Right renal pelvis (tissue), 4 donors: ENCODE results near the gene CTIF. TPM values are rescaled to one million over a fixed set of nuclear protein-coding genes. Genes with fewer than 3 reads are reported as not detected.

ENCODE experiments used
- DNase-seq, 4 donors: peaks; one replicate each; pipeline ENCODE4 v3.0.0-alpha.2; 2013; ENCODE audit warnings: low read depth in 4 of 4, low spot score in 3 of 4, missing footprints in 1 of 4
- polyA plus RNA-seq, 4 donors: library from polyadenylated mRNA; unstranded; fragments of 120-200 nt; gene quantifications; one replicate each; pipeline ENCODE4 v1.2.1, GENCODE V29; 2013; ENCODE audit not compliant: insufficient read length in 4 of 4

The CTIF gene
- polyA plus RNA-seq, 4 donors, result 19.1 to 21.8 (median 21.7) TPM

GRCh38 chr18:48675912-48676311 lies 137.1 kb downstream of the CTIF start:
- DNase-seq, result no peak

DNA sequence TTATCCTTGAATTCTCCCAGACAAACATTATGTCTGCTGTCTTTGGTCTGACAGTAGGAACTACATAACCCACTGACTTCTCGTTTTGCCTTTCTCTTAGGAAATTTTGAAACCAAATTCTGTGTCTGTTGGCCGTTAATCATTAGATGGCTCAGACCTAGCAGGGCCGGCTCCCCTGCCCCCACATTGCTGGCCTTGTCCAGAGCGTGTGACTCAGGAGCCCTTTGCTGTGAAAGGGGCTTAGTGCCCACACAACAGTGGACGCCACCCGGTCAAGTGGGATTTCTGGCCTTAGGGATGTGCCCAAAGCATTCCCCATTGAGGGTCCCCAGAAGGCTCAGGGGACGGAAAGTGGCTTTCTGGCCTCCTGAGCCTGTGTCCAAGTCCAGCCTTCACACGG lies 137.5 kb downstream of the CTIF start:
- no peak for DNase-seq

GRCh38 chr18:48676756-48677368 lies 138.0 kb downstream of the CTIF start:
- DNase-seq, result peak in 3 of 4 donors; percentile 48 to 52 (median 51)

DNA sequence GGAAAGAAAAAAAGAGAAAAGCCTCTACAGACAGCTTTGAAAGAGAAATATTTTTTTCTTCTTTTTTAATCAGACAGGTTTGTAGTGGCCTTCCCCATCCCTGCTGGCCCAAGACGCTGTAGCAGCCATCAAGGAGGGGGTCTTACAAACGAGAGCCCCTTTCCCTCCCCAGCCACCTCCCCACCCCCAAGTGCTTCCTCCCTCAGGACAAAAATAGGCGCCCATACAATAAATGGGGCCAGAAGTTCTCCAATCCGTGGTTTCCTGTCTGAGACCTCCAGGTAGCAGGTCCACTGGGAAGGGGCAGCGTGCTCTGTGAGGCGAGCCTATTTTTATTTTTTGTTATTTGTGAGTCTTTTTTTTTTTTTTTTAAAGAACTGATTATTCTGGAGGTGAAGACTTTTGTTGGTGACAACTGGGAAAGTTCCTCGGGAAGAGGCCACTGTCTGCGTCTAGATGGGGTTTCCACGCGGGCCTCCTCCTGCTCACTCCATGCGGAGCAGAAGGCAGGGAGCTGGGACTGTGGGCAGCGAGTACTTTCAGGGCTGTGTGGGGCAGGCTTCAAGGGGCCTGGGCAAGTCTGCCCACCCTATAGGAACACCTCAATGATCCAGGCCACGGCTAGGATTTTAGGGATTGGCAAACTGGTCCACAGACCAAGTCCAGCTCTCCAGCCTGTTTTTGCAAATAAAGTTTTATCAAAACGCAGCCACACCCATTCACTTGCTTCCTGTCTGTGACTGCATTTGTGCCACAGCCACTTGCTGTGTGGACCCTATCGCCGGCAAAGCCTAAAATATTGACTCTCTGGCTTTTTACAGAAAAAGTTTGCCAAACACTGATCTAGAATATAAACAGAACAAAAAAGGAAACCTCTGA lies 139.6 kb downstream of the CTIF start:
- DNase-seq, result no peak

GRCh38 chr18:48679236-48679635 lies 140.4 kb downstream of the CTIF start:
- no peak for DNase-seq

GRCh38 chr18:48680339-48681250 lies 141.8 kb downstream of the CTIF start:
- DNase-seq, result no peak

- DNase-seq, result no peak
These were observed 143.9 kb downstream of the CTIF start for GRCh38 chr18:48682768-48683167.

GRCh38 chr18:48683197-48683596 lies 144.4 kb downstream of the CTIF start:
- DNase-seq, result no peak

GRCh38 chr18:48683661-48684060 lies 144.8 kb downstream of the CTIF start:
- no peak for DNase-seq

DNA sequence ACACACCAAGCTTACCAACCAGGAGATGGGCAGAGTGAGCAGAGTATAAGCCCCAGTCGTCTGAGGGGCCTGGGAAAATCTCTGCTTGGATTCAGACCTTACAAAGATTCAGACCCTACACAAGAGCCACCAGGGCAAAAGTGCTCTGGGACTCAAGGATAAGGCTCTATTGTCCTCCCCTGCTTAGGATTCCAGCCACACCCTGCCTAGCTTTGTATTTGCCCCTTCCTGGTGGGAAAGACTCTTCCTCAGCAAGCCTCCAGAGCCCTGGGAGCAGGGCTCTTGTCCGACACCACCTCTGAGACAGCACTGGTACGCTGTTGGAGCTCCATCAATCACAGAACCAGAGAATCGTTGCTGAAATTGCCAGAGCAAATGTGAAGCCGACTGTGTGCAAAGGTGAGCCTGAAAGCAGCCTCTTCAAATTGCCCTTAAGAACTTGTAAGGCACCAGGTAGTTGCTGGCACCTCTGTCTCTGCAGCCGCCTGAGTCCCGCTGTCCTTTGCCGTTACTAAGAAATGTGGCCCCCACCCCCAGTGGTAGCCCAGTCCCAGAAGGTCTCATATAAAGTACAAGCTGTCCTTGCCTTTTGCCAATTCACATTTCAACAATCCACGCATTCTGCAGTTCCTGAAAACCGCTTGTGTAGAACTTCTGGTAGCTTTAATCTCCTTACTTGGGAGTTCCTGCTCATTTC lies 148.7 kb downstream of the CTIF start:
- no peak for DNase-seq

DNA sequence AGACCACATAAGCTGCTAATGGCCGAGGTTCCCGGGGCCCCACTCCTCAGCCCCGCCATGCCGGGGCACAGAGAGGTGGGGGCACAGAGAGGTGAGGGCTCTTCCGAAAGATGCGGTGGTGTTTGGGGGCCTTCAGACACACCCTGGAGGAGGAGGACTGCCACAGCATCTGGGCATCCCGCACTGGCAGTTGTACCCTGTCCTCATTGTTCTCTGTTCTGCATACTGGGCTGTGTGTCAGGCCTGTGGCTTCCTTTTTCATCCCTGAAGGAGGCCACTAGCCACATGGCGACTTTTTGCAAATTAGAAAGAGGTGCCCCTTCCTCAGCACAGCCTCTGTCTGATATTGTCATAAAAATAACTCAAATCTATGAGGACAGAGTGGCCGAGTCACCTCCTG lies 150.1 kb downstream of the CTIF start:
- no peak for DNase-seq

DNA sequence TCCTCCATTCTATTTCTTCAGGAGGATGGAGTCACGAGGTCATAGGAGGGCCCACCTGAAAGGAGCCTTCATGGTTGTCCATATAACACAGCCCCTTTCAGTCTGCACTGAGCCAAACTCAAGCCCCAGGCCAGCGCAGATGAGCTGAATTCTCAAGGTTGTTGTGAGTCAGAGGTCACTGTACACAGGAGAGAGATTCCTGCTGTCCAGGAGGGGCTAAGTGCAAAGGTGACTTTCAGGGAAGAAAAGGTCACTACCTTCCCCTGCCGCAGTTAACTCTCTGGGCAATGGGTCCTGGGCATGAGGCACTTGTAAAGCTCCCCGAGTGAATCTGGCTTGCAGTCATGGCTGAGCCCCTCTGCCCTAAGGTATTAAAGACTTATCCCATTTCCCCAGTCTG lies 150.7 kb downstream of the CTIF start:
- DNase-seq, result no peak

DNA sequence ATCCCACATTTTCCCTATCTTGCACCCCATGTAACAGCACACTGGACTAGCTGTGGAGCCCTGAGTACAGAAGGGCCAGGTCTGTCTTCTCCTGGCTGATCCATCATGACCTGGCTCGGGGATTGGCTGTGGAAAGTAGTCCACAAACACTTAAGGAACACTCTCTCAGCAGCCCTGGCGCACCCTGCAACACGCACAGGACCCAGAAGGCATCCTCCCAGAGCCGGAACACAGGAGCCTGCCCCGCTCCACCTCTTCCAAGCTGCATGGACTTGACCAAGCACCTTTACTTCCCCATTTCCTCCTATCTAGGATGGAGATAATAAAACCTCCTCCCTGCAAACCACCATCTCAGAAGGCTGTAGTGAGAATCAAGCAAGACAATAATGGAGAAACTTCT lies 151.7 kb downstream of the CTIF start:
- DNase-seq, result no peak

GRCh38 chr18:48693006-48693405 lies 154.2 kb downstream of the CTIF start:
- DNase-seq, result no peak

DNA sequence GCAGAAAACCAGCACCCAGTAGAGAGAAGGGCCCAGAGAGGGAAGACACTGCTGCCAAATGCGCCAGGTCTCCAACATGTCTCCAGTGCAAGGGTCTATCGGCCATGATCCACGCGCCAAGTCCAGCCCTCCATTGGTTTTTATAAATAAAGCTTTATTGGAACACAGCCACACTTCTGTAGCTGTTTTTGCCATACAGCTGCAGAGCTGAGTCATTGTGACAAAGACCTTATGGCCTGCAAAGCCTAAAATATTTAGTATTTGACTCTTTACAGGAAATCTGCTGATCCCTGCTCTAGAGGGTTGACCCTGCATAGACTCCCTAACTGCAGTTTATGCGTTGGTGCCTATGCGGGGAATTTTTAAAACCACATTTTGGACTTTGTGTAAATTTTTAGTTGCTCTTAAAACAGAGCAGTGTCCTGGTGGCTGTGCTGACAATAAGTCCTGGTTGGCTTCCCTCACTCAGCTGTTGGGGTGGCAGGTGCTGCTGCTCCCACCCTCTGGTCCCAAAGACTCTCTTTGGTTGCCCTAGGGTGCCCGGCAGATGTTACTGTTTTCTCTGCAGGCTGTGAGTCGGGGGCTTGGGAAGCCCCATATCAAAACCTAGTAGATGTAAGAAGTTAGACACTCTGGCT lies 154.9 kb downstream of the CTIF start:
- no peak for DNase-seq

DNA sequence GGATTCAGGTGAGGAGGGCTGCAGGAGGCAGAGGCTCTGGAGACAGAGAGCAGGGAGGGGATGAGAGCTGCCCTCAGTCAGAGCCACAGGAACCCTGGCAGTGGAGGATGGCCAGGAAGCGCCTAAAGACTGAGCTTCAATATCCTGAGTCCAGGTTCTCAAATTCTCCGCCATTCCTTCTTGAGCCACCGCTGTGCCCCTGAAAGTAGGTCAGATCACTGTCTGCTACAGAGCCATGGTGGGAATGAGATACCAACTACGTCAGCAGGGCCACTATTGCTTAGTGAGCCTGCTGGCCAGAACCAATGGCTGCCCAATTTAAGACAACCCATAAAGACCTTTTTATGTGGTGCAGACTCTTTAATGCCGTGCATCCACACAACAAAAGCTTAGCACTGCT lies 155.5 kb downstream of the CTIF start:
- no peak for DNase-seq

- no peak for DNase-seq
These were observed 156.8 kb downstream of the CTIF start for GRCh38 chr18:48695671-48696070.

- DNase-seq, result no peak
These were observed 157.4 kb downstream of the CTIF start for GRCh38 chr18:48696218-48696617.

DNA sequence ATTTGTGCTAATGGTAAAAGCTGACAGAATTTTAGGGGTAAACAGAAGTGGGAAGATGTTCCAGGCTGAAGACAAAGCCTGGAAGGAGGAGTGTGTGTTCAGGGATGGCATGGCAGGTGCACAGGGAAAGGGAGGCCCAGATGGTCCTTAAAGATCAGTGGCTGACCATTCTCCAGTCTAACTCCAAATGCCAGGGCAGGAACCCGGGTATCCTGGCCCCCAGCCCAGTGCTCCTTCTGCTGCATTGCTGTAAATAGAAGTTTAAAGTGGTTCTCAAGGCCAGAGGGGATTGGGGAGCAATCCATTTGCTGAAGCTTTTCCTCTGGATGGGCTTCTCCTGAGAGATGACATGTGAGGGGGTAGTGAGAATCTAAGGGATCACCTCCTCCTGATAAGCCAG lies 158.6 kb downstream of the CTIF start:
- no peak for DNase-seq

DNA sequence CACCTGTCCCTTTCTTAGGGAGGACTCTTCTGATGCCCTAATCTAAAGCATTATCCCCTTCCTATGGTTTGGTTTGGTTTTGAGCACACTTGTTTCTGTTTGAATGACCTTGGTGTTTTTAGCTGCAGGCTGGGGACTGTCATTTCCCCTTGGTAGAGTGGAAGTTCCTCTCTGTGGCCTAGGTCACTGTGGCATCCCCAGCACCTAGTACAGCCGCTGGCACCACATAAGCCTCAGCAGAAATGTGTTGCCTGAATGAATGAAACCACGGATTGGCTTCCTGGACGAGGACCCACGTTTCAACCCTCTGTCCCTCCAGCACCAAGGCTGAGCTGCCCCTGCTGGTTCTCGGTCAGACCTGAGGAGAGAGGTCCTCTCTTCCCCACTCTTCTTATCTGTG lies 159.9 kb downstream of the CTIF start:
- no peak for DNase-seq
